GM12892 (cell line): Measurements from ENCODE around the gene SLC35F6.

Experiments used
- POLR2AphosphoS5 ChIP-seq: IDR thresholded peaks from 2 replicates; pipeline ENCODE4 v1.6.1; 2011; ENCODE audit warnings: low read depth, low read length, control low read depth
- TAF1 ChIP-seq: IDR thresholded peaks from 2 replicates; pipeline ENCODE4 v1.6.1; 2011; ENCODE audit warnings: low read depth, mild to moderate bottlenecking, control low read depth, low read length, borderline replicate concordance

- TF ChIP-seq POLR2AphosphoS5 (no peak), TAF1 (no peak)
These were observed 47.7 kb upstream of the SLC35F6 start for GRCh38 chr2:26716340-26716739.
